ENCODE data around the gene MCRIP1. TPM values are rescaled to one million over a fixed set of nuclear protein-coding genes. Genes with fewer than 3 reads are reported as not detected.

Gene MCRIP1
- total RNA-seq, 1 experiment from 2014 or later = 115 TPM

- Histone ChIP-seq H3K36me3 (ENCODE audit: control insufficient read depth, insufficient read depth, low read length) (no peaks in the 10 kb centered on the region), H3K9me3 (ENCODE audit: control insufficient read depth, insufficient read depth, low read depth, low read length) (no peaks in the 10 kb centered on the region), H3K4me3 (ENCODE audit: low read depth in 2 of 2, low read length in 2 of 2) (no peak overlapping the region), H3K27ac (ENCODE audit: low read length) (no peak overlapping the region), H3K4me1 (ENCODE audit: control insufficient read depth, insufficient read depth, low read length) (no peaks in the 10 kb centered on the region), H3K27me3 (ENCODE audit: control insufficient read depth, insufficient read depth, low read length) (no peaks in the 10 kb centered on the region)
- TF ChIP-seq POLR2AphosphoS5 (IDR thresholded peaks at IDR 0.05; ENCODE audit: low read depth, low read length) (no peak), REST (IDR thresholded peaks at IDR 0.05; ENCODE audit: insufficient read depth in 1 of 2, low read depth in 2 of 2, low read length in 1 of 2) (no peak)
- TF ChIP-seq, protein P1, sequence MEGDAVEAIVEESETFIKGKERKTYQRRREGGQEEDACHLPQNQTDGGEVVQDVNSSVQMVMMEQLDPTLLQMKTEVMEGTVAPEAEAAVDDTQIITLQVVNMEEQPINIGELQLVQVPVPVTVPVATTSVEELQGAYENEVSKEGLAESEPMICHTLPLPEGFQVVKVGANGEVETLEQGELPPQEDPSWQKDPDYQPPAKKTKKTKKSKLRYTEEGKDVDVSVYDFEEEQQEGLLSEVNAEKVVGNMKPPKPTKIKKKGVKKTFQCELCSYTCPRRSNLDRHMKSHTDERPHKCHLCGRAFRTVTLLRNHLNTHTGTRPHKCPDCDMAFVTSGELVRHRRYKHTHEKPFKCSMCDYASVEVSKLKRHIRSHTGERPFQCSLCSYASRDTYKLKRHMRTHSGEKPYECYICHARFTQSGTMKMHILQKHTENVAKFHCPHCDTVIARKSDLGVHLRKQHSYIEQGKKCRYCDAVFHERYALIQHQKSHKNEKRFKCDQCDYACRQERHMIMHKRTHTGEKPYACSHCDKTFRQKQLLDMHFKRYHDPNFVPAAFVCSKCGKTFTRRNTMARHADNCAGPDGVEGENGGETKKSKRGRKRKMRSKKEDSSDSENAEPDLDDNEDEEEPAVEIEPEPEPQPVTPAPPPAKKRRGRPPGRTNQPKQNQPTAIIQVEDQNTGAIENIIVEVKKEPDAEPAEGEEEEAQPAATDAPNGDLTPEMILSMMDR (IDR thresholded peaks at IDR 0.05) = no peak
- CTCF ChIA-PET = no interaction called here
- no peak for ATAC-seq
- POLR2A ChIA-PET = no interaction called here
- DNase-seq (ENCODE audit: low read depth, low spot score) = no peak
- intact Hi-C loops (cut with micrococcal nuclease; ENCODE audit: unreplicated experiment) = no loop called here
- in situ Hi-C loops (cut with HindIII; ENCODE audit: low pct_unique_long_range_greater_than_20kb, low sequenced_read_pairs) = no loop called here
- BruUV-seq (replicated peaks) = no TSS peak
Measured at GRCh38 chr17:81792675-81793615, 40.1 kb downstream of the MCRIP1 start.

Other genes with a start within 250 kb of the MCRIP1 start
- gene NPLOC4, start 196.2 kb downstream of the MCRIP1 start, total RNA-seq (2021; ENCODE audit: unreplicated experiment) = 246 TPM
- 4.8 TPM for gene TSPAN10, start 196.1 kb downstream of the MCRIP1 start, total RNA-seq (2021; ENCODE audit: unreplicated experiment)
- gene PDE6G, start 176.7 kb downstream of the MCRIP1 start, total RNA-seq (2021; ENCODE audit: unreplicated experiment) = 0.85 TPM
- gene OXLD1, start 166.7 kb downstream of the MCRIP1 start, total RNA-seq (2021; ENCODE audit: unreplicated experiment) = 42.8 TPM
- gene CCDC137, start 166.6 kb downstream of the MCRIP1 start, total RNA-seq (2021; ENCODE audit: unreplicated experiment) = 74.6 TPM
- 52.7 TPM for gene ARL16, start 149.5 kb downstream of the MCRIP1 start, total RNA-seq (2021; ENCODE audit: unreplicated experiment)
- gene HGS, start 149.3 kb downstream of the MCRIP1 start, total RNA-seq (2021; ENCODE audit: unreplicated experiment) = 240 TPM
- 157 TPM for gene MRPL12, start 129.9 kb downstream of the MCRIP1 start, total RNA-seq (2021; ENCODE audit: unreplicated experiment)
- 81.2 TPM for gene SLC25A10, start 121.0 kb downstream of the MCRIP1 start, total RNA-seq (2021; ENCODE audit: unreplicated experiment)
- 1.6 TPM for gene GCGR, start 29.1 kb downstream of the MCRIP1 start, total RNA-seq (2021; ENCODE audit: unreplicated experiment)
- not detected for gene PPP1R27, start 1.8 kb upstream of the MCRIP1 start, total RNA-seq (2021; ENCODE audit: unreplicated experiment)
- gene P4HB, start 27.2 kb upstream of the MCRIP1 start, total RNA-seq (2021; ENCODE audit: unreplicated experiment) = 759 TPM
- gene ARHGDIA, start 38.0 kb upstream of the MCRIP1 start, total RNA-seq (2021; ENCODE audit: unreplicated experiment) = 420 TPM
- gene ALYREF, start 58.3 kb upstream of the MCRIP1 start, total RNA-seq (2021; ENCODE audit: unreplicated experiment) = 253 TPM
- 218 TPM for gene ANAPC11, start 58.4 kb upstream of the MCRIP1 start, total RNA-seq (2021; ENCODE audit: unreplicated experiment)
- gene NPB, start 68.9 kb upstream of the MCRIP1 start, total RNA-seq (2021; ENCODE audit: unreplicated experiment) = 3.9 TPM
- gene PCYT2, start 78.1 kb upstream of the MCRIP1 start, total RNA-seq (2021; ENCODE audit: unreplicated experiment) = 91.2 TPM
- 82.5 TPM for gene SIRT7, start 84.9 kb upstream of the MCRIP1 start, total RNA-seq (2021; ENCODE audit: unreplicated experiment)
- 57.0 TPM for gene MAFG, start 94.4 kb upstream of the MCRIP1 start, total RNA-seq (2021; ENCODE audit: unreplicated experiment)
- 212 TPM for gene PYCR1, start 104.0 kb upstream of the MCRIP1 start, total RNA-seq (2021; ENCODE audit: unreplicated experiment)
- gene MYADML2, start 113.9 kb upstream of the MCRIP1 start, total RNA-seq (2021; ENCODE audit: unreplicated experiment) = not detected
- gene NOTUM, start 127.9 kb upstream of the MCRIP1 start, total RNA-seq (2021; ENCODE audit: unreplicated experiment) = 2.0 TPM
- 64.7 TPM for gene ASPSCR1, start 144.3 kb upstream of the MCRIP1 start, total RNA-seq (2021; ENCODE audit: unreplicated experiment)
- 187 TPM for gene CENPX, start 189.6 kb upstream of the MCRIP1 start, total RNA-seq (2021; ENCODE audit: unreplicated experiment)
- gene LRRC45, start 190.0 kb upstream of the MCRIP1 start, total RNA-seq (2021; ENCODE audit: unreplicated experiment) = 29.9 TPM
- gene RAC3, start 198.4 kb upstream of the MCRIP1 start, total RNA-seq (2021; ENCODE audit: unreplicated experiment) = 39.4 TPM
- gene DCXR, start 204.4 kb upstream of the MCRIP1 start, total RNA-seq (2021; ENCODE audit: unreplicated experiment) = 128 TPM
- 43.4 TPM for gene RFNG, start 218.5 kb upstream of the MCRIP1 start, total RNA-seq (2021; ENCODE audit: unreplicated experiment)
- gene GPS1, start 218.6 kb upstream of the MCRIP1 start, total RNA-seq (2021; ENCODE audit: unreplicated experiment) = 175 TPM
- gene DUS1L, start 232.5 kb upstream of the MCRIP1 start, total RNA-seq (2021; ENCODE audit: unreplicated experiment) = 115 TPM